Measurements from ENCODE around the gene TBCA. TPM values are rescaled to one million over a fixed set of nuclear protein-coding genes. Genes with fewer than 3 reads are reported as not detected.

TBCA gene
- total RNA-seq, 1 donor from 2014 or later: 213 TPM

- Mint-ChIP-seq H3K4me1 (peaks cover 30% of the 10 kb centered on the region), H3K4me3 (no peak overlapping the region), H3K27ac (no peak overlapping the region), H3K27me3 (ENCODE audit: low read depth) (no peaks in the 10 kb centered on the region), H3K36me3 (no peaks in the 10 kb centered on the region), H3K9me3 (no peaks in the 10 kb centered on the region)
- TF ChIP-seq CTCF (IDR thresholded peaks at IDR 0.05; ENCODE audit: unreplicated experiment): no peak
- no peak for DNase-seq (ENCODE audit: low spot score in 2 of 2, unreplicated experiment in 2 of 2)
These were observed 1.2 kb upstream of the TBCA start for GRCh38 chr5:77777281-77777892.

- Mint-ChIP-seq H3K9me3 (no peaks in the 10 kb centered on the region), H3K27me3 (ENCODE audit: low read depth) (no peaks in the 10 kb centered on the region), H3K4me3 (peak overlapping the region; percentile 83), H3K27ac (peak overlapping the region; percentile 95), H3K4me1 (peaks cover 31% of the 10 kb centered on the region), H3K36me3 (peaks cover 2% of the 10 kb centered on the region)
- DNase-seq (ENCODE audit: low spot score in 2 of 2, unreplicated experiment in 2 of 2): no peak
- TF ChIP-seq CTCF (IDR thresholded peaks at IDR 0.05; ENCODE audit: unreplicated experiment): no peak
These were observed 541 bp upstream of the TBCA start for GRCh38 chr5:77776554-77777206.

- no peak for TF ChIP-seq CTCF (IDR thresholded peaks at IDR 0.05; ENCODE audit: unreplicated experiment)
- H3K27me3 Mint-ChIP-seq (ENCODE audit: low read depth): no peaks in the 10 kb centered on the region
- H3K36me3 Mint-ChIP-seq: peaks cover 9% of the 10 kb centered on the region
- peaks cover 31% of the 10 kb centered on the region for H3K4me1 Mint-ChIP-seq
- no peaks in the 10 kb centered on the region for H3K9me3 Mint-ChIP-seq
- H3K4me3 Mint-ChIP-seq: peak overlapping the region; percentile 83
- no peak for DNase-seq (ENCODE audit: low spot score in 2 of 2, unreplicated experiment in 2 of 2)
- H3K27ac Mint-ChIP-seq: peak overlapping the region; percentile 96
These were observed 954 bp downstream of the TBCA start for GRCh38 chr5:77774981-77775789.

GRCh38 chr5:77773734-77774280, 2.3 kb downstream of the TBCA start:
- TF ChIP-seq CTCF (IDR thresholded peaks at IDR 0.05; ENCODE audit: unreplicated experiment): no peak
- Mint-ChIP-seq H3K36me3 (peaks cover 14% of the 10 kb centered on the region), H3K9me3 (no peaks in the 10 kb centered on the region), H3K4me3 (peak overlapping the region; percentile 37), H3K4me1 (peaks cover 31% of the 10 kb centered on the region), H3K27ac (peak overlapping the region; percentile 52), H3K27me3 (ENCODE audit: low read depth) (no peaks in the 10 kb centered on the region)
- DNase-seq (ENCODE audit: low spot score in 2 of 2, unreplicated experiment in 2 of 2): no peak

- Mint-ChIP-seq H3K36me3 (peaks cover 21% of the 10 kb centered on the region), H3K4me1 (peaks cover 29% of the 10 kb centered on the region)
These were observed 3.4 kb downstream of the TBCA start for GRCh38 chr5:77772729-77773128.

More at GRCh38 chr5:77772729-77773128, 3.4 kb downstream of the TBCA start:
- no peak for TF ChIP-seq CTCF (IDR thresholded peaks at IDR 0.05; ENCODE audit: unreplicated experiment)
- H3K4me3 Mint-ChIP-seq: no peak overlapping the region
- H3K27ac Mint-ChIP-seq: no peak overlapping the region
- H3K9me3 Mint-ChIP-seq: no peaks in the 10 kb centered on the region
- DNase-seq (ENCODE audit: low spot score in 2 of 2, unreplicated experiment in 2 of 2): no peak
- no peaks in the 10 kb centered on the region for H3K27me3 Mint-ChIP-seq (ENCODE audit: low read depth)
